LoVo (cell line): Measurements from ENCODE around the gene LCE4A.

Experiments used
- DNase-seq: peaks from one replicate; pipeline ENCODE4 v3.0.0-alpha.2; 2016; ENCODE audit warnings: low spot score

LCE4A gene

DNA sequence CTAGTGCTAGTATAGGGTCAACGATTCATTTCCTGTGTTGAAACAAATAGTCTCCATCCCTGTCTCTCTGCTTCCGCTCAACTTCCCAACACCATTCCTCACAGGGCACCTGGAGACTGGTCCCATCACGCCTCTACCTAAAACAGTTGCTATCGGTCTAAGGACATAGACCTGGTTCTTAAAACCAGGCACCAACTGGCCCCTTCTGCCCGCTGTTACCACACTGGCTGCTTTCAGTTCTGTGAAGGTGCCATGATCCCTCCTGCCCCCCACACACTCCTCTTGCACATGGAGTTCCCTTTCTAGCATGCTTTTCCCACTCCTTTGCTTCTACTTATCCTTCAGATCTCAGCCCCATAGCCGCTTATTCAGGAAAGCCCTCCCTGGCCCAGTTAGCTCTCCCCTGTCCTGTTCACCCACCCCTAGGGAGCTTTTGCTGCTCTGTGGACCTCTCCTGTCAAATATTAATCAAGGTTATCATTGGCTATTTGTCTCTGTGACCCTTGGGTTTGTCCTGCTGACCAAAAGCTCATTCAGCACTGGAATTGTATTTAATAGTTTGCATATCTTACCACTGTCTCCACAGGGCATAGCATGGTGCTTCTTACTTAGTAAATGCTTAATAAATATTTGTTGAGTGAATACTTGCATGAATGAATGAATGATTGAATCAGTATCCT lies 37.9 kb downstream of the LCE4A start:
- no peak for DNase-seq

DNA sequence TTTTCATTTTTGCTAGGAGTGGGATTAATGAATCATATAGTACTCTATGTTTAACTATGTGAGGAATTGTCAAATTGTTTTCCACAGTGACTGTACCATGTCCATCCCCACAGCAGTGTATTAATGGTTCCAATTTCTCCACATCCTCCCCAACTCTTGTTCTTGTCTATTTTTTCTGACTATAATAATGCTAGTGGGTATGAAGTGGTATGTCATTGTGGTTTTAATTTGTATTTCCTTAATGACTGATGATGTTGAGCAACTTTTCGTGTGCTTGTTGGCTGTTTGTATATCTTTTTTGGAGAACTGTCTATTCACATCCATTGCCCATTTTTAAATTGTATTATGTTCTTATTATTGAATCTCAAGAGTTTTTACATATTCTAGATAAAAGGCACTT lies 39.9 kb downstream of the LCE4A start:
- no peak for DNase-seq

DNA sequence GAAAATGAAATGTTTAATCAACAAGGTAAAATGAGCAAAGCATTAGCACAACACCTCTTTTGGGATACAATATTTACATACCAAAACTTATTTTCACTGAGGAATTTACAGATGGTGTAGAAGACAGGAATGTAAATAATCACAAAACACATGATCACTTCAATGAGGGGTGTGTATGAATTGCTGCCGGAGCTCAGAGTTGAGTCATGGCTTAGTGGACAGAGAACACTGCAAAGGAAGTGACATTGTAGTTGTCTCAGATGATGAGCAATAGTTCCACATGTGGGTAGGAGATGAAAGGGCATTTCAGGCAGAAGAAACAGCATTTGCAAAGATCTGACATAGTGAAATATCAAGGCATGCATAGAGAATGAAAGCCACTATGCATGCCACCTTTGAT lies 44.3 kb downstream of the LCE4A start:
- no peak for DNase-seq

DNA sequence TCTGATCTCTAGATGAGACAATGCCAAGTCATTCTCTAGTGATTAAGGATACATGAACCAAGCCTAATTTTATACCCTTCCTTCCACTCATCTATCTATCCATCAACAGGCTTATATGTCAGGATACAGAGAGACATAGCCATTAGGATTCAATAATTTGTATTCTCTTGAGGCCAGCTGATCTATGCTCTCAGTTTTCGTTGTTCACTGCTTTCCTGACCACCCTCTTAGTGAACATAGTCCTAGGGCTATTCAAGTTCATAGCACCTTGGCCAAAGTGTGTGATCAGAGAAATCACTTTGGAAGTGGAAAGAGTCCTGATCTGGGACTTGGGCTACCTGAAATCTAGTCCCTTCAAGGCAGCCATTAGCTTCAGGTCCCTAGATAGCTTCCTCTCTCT lies 45.6 kb downstream of the LCE4A start:
- DNase-seq, result no peak

DNA sequence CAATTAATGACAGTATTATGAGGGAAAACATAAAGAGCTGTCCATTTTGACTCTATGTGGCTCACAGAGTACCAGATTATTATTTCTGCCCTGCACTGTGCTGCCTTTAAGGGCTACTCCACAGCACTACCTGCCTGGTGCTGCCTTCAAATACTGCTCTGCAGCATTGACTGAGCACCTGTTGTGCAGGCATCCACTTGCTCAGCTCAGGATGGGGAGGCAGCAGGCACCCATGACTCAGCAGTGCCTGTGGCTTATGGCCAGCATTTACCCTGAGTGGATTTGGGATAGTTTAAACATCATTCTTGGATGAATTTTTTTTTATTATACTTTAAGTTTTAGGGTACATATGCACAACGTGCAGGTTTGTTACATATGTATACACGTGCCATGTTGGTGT lies 48.9 kb downstream of the LCE4A start:
- no peak for DNase-seq

DNA sequence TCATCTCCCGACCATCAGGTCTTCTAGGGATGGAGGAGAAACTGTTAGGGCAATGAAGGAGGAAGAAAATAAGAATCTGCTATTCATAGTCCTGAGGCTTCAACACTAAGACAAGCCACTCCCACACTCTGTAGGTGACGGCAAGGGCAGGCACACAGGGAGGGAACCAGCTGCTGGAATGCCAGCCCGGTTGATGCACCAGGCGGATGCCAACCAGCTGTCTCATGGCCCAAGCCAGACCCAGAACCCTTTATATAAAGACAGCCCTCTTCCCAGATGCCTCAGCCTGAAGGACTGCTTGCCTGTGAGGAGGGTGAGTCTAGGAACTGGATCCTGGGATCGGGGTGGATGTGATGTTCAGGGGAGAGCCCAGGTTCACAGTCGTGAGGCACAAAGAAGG lies 49.8 kb downstream of the LCE4A start, which contains the start of gene KPRP:
KPRP (plus strand) TSS at position 279 of the 400 bp plus-strand sequence. CDS start 1,564 bp downstream, outside the sequence.
- no peak for DNase-seq

DNA sequence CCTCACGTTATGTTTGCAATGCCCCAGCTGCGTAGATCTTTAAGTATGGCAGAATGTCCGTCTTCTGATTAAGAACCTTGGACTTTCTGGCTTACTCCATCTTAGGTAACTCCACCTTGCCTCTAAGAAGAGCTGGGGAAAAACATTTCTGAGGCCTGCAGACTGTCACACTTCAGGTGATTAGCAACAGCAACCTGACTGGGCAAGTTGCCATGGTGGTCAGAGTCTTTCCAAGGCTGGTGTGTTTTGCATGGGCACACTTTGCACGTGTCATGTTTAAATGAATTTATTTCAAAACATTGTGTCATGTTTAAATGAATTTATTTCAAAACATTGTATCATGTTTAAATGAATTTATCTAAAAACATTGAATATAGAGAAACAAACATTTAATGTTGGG lies 50.7 kb downstream of the LCE4A start:
- DNase-seq, result no peak
